Measurements from ENCODE around the gene PRRT1B.
"Not testable (repeated sequence)": the region's sequence is repeated elsewhere in the genome, so short reads cannot be mapped to it uniquely, and the experiment has no call there.

The PRRT1B gene

DNA sequence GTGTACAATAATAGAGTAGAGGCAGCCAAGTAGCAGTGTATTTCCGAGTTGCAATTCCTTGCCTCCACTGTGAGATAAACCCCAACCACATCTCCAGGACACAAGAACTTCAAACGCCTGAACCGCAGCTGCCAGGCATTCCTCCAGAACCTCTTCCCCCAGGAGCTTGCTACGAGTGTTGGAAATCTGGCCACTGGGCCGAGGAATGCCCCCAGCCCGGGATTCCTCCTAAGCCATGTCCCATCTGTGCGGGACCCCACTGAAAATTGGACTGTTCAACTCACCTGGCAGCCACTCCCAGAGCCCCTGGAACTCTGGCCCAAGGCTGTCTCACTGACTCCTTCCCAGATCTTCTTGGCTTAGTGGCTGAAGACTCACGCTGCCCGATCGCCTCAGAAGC, 3.9 kb downstream of the PRRT1B start:
- DNase-seq (ENCODE audit: low read depth in 2 of 3, low spot score in 2 of 3): not testable (repeated sequence)

DNA sequence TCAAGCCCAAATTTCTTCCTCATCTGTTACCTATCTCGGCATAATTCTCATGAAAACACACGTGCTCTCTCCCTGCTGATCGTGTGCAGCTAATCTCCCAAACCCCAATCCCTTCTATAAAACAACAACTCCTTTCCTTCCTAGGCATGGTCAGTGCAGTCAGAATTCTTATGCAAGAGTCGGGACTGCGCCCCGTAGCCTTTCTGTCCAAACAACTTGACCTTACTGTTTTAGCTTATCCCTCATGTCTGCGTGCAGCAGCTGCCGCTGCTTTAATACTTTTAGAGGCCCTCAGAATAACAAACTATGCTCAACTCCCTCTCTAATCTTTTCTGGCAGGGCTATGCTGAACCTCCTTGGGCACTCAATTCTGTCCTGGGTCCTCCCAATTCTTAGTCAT, 5.1 kb downstream of the PRRT1B start:
- not testable (repeated sequence) for DNase-seq (ENCODE audit: low read depth in 2 of 3, low spot score in 2 of 3)

- DNase-seq (ENCODE audit: low read depth in 2 of 3, low spot score in 2 of 3): no peak
These were observed 6.7 kb downstream of the PRRT1B start for GRCh38 chr9:131552030-131552429.

GRCh38 chr9:131554087-131554842, 8.9 kb downstream of the PRRT1B start:
- no peak for DNase-seq (ENCODE audit: low read depth in 2 of 3, low spot score in 2 of 3)

- no peak for DNase-seq (ENCODE audit: low read depth in 2 of 3, low spot score in 2 of 3)
These were observed 9.6 kb downstream of the PRRT1B start for GRCh38 chr9:131554843-131555351.

- no peak for DNase-seq (ENCODE audit: low read depth in 2 of 3, low spot score in 2 of 3)
These were observed 10.7 kb downstream of the PRRT1B start for GRCh38 chr9:131555841-131556673.

DNA sequence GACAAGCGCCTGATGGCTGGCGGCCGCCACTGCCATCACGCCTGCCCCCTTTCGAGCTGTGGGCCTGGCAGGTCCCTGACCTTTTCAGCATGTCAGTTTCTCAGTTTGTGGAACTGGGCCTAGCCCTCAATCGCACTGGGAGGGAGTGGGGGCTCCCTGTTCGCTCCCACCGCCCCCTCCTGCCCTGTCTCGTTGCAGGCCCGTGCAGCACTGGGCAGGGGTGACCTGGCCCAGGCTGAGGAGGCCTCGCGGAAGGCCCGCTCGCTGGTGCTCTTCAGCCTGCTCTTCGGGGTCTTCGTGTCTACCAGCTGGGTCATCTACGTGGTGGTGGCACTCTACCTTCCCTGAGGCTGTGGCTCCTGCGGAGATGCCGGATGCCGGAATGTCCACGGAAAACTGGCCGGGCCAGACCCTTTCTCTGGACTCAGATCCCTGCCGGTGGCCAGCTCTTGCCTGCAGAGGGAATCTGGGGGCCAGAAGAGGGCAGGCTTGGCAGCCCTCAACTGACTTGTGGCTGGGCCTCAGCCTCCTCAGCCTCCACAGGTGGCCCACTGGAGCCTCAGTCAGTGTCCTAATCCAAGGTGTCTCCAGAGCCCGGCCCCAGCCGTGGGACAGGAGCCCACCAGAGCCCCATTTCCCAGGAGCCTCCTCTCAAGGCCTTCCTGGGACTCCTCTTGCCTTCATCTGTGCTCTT, 12.7 kb downstream of the PRRT1B start:
- DNase-seq (ENCODE audit: low read depth in 2 of 3, low spot score in 2 of 3): no peak

DNA sequence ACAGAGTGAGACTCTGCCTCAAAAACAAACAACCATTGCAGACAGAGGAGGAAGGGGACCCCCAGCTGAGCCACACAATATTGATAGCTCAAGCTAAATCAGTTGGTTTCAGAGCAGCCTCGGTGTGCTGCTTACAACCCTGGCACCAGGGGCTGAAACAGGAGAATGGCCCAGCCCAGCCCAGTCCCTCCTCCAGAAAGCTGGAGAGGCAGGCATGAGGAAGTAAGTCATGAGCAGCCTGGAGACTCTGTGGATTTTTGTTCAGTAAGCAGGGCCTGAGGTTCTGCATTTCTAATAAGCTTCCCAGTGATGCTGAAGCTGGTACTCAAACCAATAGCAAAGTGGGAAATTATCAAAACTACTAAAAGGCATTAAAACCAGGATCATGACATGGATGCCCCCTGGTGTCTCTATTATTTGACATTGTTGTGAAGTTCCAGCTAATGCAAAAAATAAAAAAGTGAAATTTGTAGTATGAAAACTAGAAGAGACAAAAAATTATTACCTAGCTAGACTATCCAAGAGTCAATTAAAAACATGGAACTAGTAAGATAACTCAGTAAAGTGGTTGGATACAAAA, 14.2 kb downstream of the PRRT1B start:
- no peak for DNase-seq (ENCODE audit: low read depth in 2 of 3, low spot score in 2 of 3)

- no peak for DNase-seq (ENCODE audit: low read depth in 2 of 3, low spot score in 2 of 3)
These were observed 17.0 kb downstream of the PRRT1B start for GRCh38 chr9:131562032-131562959.

GRCh38 chr9:131565369-131565768, 20.0 kb downstream of the PRRT1B start:
- DNase-seq (ENCODE audit: low read depth in 2 of 3, low spot score in 2 of 3): no peak

- no peak for DNase-seq (ENCODE audit: low read depth in 2 of 3, low spot score in 2 of 3)
These were observed 20.8 kb downstream of the PRRT1B start for GRCh38 chr9:131566158-131566557.

DNA sequence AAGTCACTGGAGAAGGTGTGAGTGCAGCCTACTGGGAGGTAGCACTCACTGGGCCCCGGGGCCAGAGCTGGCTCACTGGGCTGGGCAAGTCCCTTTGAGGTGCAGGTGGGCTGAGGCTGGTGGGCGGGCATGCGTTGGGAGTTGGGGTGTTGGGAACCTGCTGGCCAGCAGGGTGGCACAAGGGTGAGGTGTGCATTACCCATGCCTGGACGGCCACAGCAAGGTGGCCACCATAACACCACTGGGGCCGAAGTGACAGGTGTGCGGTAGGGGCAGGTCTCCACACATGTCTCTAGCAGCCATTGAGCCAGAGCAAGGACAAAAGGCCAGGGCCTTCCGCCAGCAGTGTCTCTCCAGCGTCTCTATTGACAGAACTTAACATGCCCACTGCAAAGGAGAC, 22.6 kb downstream of the PRRT1B start:
- no peak for DNase-seq (ENCODE audit: low read depth in 2 of 3, low spot score in 2 of 3)

- no peak for DNase-seq (ENCODE audit: low read depth in 2 of 3, low spot score in 2 of 3)
These were observed 29.7 kb downstream of the PRRT1B start for GRCh38 chr9:131574730-131575640.

DNA sequence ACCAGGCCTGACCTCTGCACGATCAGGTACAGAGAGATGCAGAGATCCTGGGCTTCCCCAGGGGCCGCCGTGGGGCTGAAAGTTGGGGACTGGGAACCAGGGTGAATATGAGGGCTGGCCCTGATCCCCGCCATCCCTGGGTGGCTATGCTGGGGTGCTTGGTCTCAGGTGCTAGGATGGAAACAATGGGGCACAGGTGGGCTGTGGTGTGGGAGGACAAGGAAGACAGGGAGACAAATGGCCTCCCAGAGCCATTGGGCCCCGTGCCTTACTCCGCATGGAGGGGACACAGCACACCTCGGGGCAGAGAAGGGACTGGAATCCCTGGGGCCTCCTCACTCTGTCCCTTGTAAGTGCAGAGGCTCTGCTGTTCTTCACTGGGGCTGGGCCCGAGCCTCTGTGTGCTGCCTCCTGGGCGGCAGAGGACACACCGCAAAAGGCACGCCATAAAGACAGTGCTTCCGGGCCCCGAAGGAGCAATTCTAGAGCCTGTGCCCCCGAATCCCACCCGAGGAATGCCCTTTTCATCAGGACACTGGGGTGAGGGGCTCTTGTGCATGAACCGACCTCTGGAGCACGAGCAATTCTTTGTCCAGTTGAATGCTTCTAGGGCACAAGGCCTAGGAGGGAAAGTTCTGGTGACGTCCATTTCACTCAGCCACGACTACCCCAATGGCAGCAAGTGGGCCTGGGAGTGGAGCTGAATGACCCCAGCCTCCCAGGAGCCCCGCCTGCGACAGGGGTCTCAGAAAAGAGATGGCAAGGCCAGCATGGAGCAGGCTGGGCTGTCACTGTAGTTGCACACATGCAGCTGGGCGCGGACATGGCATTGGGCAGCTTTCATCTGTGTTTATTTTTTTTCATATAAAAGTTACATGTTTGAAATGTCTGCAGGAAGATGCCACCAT, 30.9 kb downstream of the PRRT1B start:
- no peak for DNase-seq (ENCODE audit: low read depth in 2 of 3, low spot score in 2 of 3)

DNA sequence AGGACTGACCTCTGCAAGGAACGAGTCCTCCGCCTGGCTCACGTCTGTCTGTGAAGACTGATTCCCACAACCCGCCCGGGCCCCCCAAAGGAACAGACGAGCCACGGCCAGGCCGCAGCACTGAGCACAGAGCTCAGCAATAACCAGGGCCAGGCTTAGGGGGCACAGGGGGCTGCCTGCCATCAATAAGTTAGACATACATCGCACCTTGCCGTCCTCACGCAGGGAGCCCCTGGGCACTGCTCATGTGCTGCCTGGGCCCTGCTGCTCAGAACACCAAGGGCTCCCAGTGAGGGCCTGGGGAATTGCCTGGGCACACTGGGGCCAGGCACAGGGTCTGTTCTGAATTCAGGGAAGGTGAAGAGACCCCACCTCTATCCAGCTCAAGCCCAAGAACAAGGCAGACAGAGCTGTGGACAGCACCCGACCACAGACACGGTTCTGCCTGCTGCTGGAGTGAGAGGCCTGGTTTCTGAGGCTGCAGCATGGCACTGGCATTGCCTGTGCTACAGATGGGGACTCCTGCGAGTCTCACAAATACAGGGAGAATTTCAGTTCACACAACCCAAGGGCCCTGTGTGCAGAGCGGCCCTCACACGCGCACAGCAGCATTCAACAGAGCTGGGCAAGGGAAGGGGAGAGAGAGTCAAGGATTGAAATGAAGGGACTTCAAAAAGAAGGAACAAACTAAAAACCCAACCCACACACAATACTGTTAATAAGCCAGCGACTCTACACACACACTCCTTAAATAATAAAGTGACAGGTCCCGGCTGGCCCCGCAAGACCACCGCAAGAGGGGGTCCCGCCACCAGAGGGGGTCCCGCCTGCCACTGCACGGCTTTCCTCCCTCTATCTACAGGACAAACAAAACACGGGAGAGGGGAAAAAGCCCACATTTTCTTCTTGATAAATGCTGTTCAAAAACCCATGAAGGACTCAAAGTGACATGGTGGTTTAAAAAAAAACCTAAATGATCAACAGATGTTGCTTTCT, 32.0 kb downstream of the PRRT1B start:
- no peak for DNase-seq (ENCODE audit: low read depth in 2 of 3, low spot score in 2 of 3)

DNA sequence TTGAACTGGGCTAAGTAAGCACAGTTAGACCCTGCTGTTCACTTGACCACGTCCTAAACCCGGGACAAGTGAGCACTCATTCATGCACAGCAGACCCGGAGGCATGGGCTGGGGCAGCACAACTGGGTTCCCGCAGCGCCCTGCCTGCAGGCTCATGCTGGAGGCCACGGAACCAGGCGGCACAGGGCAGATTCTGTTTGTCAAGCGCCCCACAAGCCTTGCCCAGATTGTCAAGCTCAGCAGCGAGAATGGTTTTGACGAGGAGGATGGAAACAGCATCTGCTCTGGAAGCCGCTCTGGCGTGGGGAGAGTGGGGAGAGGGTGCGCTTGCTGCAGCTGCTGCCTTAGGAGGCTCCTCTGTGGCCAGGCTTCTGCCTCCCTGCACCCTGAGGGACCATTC, 32.7 kb downstream of the PRRT1B start:
- no peak for DNase-seq (ENCODE audit: low read depth in 2 of 3, low spot score in 2 of 3)

Data from activated CD8-positive, alpha-beta memory T cell treated with anti-CD3 and anti-CD28 coated beads for 48 hours (primary cell).